SKM-1 treated with dmso at 0.1 percent for 144 hours (cell line): ENCODE data around the gene SPRING1.

Experiments
- DNase-seq: peaks from one replicate; lab custom pipeline; 2025; ENCODE audit not compliant: unreplicated experiment; lab: John Stamatoyannopoulos, UW

Gene SPRING1

GRCh38 chr12:116709768-116710167 is 28.1 kb downstream of the SPRING1 start:
- DNase-seq: no peak

- no peak for DNase-seq
Measured at GRCh38 chr12:116708826-116709756, 28.8 kb downstream of the SPRING1 start.

GRCh38 chr12:116707751-116708150 is 30.1 kb downstream of the SPRING1 start:
- DNase-seq: no peak

- peak; percentile 29 for DNase-seq
Measured at GRCh38 chr12:116703214-116703795, 34.6 kb downstream of the SPRING1 start.

- DNase-seq: no peak
Measured at GRCh38 chr12:116701432-116701831, 36.4 kb downstream of the SPRING1 start.

- DNase-seq: no peak
Measured at GRCh38 chr12:116700066-116700465, 37.8 kb downstream of the SPRING1 start.

GRCh38 chr12:116698554-116699075 is 39.3 kb downstream of the SPRING1 start:
- no peak for DNase-seq

- DNase-seq: no peak
Measured at GRCh38 chr12:116698116-116698515, 39.8 kb downstream of the SPRING1 start.

GRCh38 chr12:116697716-116698115 is 40.2 kb downstream of the SPRING1 start:
- no peak for DNase-seq

- no peak for DNase-seq
Measured at GRCh38 chr12:116697305-116697704, 40.6 kb downstream of the SPRING1 start.

- DNase-seq: no peak
Measured at GRCh38 chr12:116695464-116695725, 42.5 kb downstream of the SPRING1 start.

- no peak for DNase-seq
Measured at GRCh38 chr12:116694653-116695463, 43.0 kb downstream of the SPRING1 start.

- DNase-seq: no peak
Measured at GRCh38 chr12:116693286-116694227, 44.3 kb downstream of the SPRING1 start.

- DNase-seq: no peak
Measured at GRCh38 chr12:116692605-116693004, 45.3 kb downstream of the SPRING1 start.

- no peak for DNase-seq
Measured at GRCh38 chr12:116691636-116692035, 46.2 kb downstream of the SPRING1 start.

GRCh38 chr12:116691205-116691604 is 46.7 kb downstream of the SPRING1 start:
- DNase-seq: no peak

GRCh38 chr12:116689979-116690744 is 47.7 kb downstream of the SPRING1 start:
- no peak for DNase-seq

- no peak for DNase-seq
Measured at GRCh38 chr12:116689521-116689920, 48.3 kb downstream of the SPRING1 start.
